ENCODE measurements around the gene GADD45B.
"Not testable (repeated sequence)": the region's sequence is repeated elsewhere in the genome, so short reads cannot be mapped to it uniquely, and the experiment has no call there.

GADD45B gene

DNA sequence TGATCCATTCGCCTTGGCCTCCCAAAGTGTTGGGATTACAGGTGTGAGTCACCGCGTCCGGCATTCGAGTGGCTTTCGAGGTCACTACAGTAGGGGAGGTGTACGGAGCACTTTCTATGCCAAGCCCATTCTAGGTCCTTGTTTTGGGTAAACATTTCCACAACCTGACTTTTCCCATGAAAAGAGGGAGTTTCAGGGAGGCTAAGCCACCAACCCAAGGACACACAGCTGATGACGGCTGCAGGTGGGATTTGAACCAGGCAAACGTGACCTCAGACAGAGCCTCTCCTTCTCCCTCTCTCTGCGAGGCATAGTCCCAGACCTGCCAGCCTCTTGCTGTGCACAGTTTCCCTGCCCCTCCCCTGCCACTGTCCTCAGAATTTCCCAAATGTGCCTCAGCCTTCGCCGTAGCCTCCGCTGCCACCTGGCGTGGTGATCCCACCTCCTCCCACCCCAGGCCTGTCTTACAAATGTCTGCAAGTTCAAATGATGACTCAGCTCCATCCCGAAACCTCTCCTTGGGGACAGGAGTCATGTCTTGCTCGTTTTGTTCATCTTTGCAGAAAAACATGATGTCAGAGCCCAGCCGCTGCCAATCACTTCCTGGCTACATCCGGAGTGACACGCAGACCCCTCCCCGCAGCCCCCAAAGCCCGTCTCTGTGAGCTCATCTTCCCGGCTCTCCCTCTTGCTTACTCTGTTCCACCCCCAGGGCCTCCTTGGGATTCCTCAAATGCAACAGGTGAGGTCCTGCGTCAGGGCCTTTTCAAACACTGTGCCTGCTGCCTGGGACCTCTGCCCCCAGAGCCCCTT, 6.6 kb upstream of the GADD45B start:
- no peak for DNase-seq (ENCODE audit: low read depth in 2 of 2)

DNA sequence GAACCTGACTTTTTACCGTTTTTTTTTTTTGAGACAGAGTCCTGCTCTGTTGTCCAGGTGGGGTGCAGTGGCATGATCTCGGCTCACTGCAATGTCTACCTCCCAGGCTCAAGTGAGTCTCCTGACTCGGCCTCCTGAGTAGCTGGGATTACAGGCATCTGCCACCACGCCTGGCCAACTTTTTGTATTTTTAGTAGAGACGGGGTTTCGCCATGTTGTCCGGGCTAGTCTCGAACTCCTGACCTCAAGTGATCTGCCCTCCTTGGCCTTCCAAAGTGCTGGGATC, 6.1 kb upstream of the GADD45B start:
- not testable (repeated sequence) for DNase-seq (ENCODE audit: low read depth in 2 of 2)

DNA sequence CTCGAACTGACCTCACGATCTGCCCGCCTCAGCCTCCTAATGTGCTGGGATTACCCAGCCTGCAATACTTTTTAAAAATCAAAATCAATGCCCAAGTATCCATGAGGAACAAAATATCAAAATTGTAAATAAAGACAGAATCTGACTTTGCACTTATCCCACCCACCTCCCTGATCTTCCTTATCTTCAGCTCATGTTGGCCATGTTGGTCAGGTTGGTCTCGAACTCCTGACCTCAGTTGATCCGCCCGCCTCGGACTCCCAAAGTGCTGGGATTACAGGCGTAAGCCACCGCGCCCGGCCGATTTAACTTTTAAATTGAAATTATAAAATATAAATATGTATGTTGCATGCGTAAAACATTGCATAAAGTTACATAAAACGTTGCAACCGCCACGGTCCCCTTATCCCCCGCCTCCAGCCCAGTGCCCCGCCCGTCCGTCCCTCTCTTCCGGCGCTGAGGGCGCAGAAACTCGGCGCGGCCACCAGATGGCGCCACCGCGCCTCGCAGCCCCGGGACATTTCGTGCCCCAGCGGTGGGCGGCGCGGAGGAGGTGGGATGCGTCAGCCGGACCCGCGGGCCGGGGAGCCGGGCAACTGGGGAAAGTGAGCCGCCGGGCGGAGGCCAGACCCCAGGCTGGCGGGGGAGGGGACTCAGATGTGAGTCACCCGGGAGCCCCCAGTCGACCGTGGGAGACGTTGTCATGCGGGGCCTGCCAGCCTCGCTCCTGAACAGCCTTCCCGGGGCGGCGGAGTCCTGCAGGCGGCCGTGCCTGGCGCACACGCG, 1.5 kb upstream of the GADD45B start:
- peak; percentile 91 to 93 for DNase-seq (ENCODE audit: low read depth in 2 of 2)

DNA sequence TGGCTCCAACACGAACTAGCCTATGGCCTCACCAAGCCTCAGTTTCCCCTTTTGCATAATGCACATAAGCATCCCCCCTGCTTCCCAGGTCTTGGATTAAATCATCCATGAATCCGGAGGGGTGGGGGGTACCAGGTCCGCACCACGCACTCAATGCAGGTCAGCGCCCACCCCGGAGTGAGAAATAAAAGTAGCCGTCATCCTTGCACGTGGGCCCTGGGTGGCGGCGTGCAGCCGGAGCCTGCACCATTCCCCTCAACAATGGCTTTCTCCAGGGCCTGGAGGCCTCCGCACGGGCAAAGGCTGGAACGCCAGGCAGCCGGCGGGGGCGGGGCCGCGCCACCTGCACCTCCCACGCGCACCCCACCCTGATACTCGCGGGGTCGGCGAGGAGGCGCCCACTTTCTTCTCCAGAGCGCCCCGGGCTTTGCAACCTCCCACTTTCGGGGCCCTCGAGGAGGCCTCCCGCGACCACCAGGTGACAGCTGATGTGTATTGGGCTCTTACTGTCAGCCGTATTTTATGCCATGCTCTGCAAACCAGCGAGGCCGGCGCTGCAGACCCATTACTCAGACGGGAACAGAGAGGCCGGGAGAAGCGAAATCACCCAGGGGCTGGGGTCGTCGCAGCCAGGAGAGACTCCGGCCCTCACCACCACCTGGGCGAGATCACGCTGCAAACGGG, 767 bp upstream of the GADD45B start:
- peak in 1 of 2 donors; percentile 55 for DNase-seq (ENCODE audit: low read depth in 2 of 2)

DNA sequence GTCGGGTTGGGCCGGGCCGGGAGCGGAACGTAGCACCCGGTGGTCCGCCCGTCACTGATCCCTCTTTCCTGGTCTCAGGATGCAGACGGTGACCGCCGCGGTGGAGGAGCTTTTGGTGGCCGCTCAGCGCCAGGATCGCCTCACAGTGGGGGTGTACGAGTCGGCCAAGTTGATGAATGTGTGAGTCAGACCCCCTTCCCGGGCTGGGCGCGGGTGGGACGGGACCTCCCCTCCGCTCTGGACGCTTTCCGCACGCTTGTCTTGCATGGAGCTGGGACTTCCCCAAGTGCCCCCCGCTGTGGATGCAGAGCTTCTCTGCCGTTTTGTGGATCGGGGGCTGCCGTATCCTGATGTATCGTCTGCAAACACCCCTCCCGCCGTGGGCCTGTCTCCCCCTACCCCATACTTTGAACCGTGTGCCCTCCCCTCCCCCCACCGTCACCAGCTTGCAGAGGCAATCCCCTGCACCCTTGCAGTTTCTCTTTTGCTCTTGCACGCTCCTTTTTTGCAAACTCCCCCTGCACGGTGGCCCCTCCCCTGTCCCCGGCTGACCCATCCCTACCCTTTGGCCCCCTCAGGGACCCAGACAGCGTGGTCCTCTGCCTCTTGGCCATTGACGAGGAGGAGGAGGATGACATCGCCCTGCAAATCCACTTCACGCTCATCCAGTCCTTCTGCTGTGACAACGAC, 669 bp downstream of the GADD45B start:
- DNase-seq (ENCODE audit: low read depth in 2 of 2), result peak; percentile 61 to 62

DNA sequence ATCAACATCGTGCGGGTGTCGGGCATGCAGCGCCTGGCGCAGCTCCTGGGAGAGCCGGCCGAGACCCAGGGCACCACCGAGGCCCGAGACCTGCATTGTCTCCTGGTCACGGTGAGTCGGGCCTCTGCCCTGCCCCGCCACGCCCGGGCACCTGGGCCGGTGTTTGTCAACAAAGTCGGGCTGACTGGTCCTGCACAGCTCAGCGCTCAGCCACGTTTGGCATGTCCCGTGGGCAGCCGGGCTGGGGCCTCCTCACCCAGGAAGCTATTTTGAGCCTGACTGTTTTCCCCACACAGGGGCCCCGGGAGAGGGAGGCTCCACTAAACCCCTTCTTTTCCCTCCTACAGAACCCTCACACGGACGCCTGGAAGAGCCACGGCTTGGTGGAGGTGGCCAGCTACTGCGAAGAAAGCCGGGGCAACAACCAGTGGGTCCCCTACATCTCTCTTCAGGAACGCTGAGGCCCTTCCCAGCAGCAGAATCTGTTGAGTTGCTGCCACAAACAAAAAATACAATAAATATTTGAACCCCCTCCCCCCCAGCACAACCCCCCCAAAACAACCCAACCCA, 1.3 kb downstream of the GADD45B start:
- DNase-seq (ENCODE audit: low read depth in 2 of 2), result no peak

DNA sequence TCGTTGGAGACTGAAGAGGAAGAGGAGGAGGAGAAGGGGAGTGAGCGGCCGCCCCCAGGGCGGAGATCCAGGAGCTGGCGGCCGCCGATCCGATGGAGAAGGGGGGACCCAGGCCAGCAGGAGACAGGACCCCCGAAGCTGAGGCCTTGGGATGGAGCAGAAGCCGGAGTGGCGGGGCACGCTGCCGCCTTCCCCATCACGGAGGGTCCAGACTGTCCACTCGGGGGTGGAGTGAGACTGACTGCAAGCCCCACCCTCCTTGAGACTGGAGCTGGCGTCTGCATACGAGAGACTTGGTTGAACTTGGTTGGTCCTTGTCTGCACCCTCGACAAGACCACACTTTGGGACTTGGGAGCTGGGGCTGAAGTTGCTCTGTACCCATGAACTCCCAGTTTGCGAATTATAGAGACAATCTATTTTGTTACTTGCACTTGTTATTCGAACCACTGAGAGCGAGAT, 1.8 kb downstream of the GADD45B start:
- no peak for DNase-seq (ENCODE audit: low read depth in 2 of 2)

DNA sequence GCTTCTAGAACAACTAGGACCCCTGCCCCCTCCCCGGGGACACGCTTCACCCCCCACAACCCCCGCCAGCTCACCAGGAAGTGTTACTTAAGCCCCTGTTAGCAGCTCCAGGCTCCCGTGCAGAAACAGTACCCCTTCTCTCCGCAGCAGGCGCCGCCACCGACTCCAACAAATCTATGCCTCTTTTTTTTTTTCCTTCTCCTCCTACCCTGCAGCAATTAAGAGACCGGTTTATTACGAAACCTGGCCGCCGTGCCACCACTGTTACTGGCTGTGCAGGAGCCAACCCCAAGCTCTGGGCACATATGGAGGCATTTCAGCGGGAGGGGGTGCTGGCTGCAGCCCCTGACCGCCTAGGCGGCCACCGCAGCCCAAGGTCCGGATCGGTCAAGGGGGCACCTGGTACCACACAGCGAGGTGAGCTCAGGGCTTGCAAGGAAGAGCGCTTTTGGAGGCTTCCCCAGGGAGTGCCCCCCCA, 2.4 kb downstream of the GADD45B start:
- DNase-seq (ENCODE audit: low read depth in 2 of 2), result no peak

DNA sequence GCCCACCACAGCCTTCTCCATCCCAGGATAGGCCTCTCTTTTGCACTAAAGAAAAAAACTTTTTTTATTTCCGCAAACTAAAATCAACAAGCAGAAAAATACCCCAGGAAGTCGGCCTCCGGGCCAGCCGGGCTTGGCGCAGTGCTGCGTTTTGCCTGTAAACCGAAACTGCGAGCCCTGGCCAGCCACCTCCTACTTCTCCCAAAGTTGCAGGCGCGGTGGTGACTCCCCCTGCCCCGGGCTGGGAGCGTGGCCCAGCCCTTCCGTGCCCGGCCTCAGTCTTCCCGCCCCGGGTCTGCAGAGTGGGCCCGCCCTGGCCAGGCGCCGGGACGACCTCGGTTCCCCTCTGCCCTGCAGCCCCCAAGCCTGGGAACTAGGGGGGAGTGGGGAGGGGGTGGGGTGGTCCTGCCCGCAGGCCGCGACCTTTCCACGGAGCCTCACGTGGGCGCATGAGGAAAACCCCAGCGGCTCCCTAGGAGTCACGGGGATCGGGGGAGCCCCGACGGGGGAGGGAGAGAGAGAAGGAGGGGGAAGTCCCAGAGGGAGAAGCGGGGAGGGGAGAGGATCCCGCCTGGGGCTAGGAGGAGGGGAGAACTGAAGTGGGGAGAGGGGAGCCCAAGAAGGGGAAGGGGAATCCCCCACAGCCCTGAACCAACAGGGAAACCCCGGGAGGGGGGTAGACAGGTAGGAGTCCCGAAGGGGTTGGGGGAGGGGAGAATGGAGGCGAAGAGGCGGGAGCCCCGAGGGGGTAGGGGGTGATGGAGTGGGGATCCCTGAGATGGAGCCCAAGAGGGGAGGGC, 3.0 kb downstream of the GADD45B start:
- DNase-seq (ENCODE audit: low read depth in 2 of 2), result peak in 1 of 2 donors; percentile 64

DNA sequence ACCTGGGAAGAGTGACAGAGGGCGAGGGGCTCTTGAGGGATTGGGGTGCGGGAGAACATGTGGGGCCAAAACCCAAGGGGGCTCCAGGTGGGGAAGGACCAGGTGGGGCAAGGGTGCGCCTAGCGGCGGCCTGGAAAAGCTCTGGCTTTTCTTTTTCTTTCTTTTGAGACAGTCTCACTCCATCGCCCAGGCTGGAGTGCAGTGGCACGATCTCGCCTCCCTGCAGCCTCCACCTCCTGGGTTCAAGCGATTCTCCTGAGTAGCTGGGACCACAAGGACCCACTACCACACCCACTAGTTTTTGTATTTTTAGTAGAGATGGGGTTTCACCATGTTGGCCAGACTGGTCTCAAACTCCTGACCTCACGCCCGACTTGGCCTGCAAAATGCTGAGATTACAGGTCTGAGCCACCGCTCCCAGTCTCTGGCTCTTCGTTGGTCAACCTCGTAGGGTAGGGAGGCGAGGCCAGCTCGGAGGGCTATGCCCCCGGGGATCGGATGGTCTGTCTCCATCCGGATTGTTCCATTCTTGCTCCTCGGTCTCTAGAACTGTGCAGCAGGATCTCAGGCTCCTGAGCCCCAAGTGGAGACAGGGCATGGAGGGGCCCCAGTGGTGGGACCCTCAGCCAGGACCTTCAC, 3.7 kb downstream of the GADD45B start:
- DNase-seq (ENCODE audit: low read depth in 2 of 2), result no peak

DNA sequence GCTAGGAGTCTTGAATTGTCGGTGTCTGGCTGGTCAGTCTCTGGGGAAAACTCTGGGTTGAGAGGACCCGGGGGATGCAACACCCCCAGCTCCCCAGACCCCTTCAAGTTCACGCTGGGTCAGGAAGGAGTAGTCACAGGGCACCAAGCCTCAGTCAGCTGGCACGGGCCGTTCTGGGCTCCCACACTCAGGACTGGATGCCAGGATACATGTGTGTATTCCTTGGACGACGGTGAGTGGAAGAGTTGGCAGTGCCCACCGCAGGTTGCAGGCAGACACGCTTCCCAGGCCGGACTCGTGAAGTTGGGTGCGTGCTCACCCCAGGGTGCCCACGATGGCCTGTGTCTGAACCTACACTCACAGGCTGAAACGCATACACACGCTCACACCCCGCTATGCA, 5.5 kb downstream of the GADD45B start:
- no peak for DNase-seq (ENCODE audit: low read depth in 2 of 2)

DNA sequence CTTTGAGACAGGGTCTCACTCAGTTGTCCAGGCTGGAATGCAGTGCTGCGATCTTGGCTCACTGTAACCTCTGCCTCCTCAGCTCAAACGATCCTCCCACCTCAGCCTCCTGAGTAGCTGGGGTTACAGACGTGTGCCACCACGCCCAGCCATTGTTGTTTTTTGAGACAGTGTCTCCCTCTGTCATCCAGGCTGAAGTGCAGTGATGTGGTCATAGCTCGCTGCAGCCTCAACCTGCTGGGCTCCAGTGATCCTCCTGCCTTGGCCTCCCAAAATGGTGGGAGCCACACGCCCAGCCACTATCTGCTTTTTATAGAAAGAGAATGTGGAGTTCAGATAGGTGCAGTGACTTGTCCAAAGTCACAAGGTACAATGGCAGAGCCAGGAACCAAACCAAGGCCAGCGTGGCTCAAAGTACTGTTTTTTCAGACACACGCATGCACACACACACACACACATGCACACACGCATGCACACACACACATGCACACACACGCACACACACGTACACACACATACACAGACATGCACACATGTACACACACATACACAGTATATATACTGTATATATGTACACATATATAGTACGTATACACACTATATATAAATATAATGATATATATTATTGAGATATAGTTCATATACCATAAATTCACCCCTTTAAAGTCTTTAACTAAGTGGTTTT, 6.6 kb downstream of the GADD45B start:
- DNase-seq (ENCODE audit: low read depth in 2 of 2), result no peak

DNA sequence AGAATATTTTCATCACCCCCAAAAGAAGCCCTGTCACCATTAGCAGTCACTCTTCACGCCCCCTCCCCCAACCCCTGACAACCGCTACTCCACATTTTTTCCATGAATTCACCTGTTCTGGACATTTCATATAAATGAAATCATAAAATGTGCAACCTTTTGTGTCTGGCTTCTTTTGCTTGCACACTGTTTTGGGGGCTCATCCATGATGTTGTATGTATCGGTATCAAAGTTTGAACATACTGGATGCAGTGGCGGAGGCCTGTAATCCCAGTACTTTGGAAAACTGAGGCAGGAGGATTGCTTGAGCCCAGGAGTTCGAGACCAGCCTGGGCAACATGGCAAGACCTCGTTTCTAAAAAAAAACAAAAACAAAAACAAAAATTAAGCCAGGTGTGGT, 7.2 kb downstream of the GADD45B start:
- DNase-seq (ENCODE audit: low read depth in 2 of 2), result no peak

DNA sequence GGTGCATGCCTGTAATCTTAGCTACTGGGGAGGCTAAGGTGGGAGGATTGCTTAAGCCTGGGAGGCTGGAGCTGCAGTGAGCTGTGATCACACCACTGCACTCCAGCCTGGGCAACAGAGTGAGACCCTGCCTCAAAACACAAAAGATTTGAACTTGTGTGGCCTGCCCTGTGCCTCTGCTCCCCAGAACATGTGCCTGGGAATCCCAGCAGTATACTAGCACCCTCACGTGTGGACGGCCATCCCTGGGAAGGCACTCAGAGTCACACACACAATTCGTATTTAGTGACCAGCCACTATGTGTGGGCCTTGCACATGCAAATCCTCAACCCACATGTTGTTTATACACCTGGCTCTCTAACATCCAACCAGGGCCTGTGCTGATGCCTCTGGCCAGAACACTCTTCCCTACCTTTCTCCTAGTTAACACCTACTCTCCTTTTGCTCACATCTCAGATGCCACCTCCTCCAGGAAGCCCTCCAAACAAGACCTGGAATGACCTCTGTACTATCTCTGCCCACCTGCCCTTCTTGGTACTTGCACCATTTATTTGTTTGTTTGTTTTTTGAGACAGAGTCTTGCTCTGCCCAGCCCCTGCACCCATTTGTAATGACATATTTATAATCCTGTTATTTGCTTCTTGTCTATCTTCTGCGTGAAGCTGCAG, 7.7 kb downstream of the GADD45B start:
- no peak for DNase-seq (ENCODE audit: low read depth in 2 of 2)

DNA sequence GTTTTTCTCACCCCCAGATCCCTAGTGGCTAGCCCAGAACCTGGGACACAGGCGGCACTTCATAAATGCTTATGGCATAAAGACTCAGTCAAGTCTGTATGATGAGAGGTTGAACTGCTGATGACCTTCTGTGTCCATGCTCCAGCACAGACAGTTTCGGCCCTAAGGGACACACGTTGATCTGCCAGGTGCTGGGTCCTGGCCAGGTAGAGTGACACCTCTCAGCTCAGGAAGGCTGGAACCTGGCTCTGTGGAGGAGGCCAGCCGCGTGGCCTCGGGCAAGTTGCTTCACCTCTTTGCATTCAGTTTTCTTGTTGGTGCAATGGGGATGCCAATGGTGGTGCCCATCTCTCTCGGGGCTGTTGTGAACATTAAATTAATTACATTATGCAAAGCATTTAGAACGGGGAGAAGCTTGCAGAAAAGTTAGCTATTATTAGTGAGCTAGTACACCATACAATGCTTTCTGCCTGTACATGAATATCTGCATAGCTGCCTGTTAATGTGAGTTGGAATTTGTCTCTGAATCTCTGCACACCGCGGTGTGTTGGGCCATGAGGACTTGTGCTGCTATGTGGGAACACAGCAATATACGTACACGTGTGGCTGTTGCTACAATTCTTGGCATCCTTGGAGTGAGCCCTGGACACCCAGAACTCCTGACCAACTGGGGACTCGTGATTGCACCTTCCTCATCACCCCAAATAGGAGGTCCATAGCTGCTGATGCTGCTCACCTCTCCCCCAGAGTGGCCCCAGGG, 8.4 kb downstream of the GADD45B start:
- DNase-seq (ENCODE audit: low read depth in 2 of 2), result no peak

DNA sequence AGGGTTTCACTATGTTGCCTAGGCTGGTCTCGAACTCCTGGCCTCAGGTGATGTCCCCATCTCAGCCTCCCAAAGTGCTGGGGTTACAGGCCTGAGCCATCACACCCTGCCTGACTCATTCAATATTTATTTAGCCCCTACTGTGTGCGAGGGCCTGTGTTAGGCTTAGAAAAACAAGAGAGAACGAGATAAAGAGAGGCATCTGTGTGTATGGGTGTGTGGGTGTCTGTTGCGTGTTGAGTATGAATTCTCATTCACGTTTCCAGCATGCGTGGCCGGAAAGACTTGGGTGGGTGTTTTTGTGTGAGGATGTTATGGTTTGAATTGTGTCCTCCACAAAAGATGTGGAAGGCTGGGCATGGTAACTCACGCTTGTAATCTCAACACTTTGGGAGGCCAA, 9.5 kb downstream of the GADD45B start:
- DNase-seq (ENCODE audit: low read depth in 2 of 2), result no peak

DNA sequence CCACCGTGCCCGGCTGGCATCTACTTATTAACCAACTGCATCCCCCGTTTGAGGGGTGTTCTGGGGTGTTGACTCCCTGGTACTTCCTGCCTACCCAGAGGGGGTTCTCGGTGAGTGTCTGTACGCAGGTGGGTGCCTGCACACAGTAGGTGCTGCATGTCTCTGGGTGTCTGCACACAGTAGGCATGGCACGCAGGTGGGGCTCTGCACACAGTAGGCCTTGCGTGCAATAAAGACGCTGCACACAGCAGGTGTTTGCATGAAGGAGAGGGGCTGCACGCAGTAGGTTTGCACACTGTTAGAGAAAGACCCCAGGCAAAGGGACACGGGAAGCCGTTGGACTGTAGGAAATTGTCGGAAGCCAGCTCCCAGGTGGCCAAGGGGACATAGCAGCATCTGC, 11.2 kb downstream of the GADD45B start:
- no peak for DNase-seq (ENCODE audit: low read depth in 2 of 2)

DNA sequence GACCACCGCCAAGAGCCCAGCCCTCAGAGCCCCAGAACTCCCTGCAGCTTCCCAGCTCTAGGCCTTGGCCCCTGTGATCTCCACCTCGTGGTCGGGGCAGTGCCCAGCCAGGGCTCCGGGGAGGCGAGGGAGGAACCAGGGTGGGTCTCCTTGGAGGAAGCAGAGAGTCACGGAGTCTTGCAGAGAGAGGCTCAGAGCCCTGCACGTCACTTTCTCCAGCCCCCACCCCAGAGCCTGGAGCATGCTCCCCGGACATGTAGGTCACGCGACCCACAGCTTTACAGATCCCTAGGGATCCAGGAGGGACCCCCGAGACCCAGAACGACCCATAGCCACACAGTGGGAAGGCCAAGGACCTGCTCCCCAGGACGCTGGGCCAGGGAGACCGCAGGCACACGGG, 11.9 kb downstream of the GADD45B start:
- no peak for DNase-seq (ENCODE audit: low read depth in 2 of 2)

All from stimulated activated CD8-positive, alpha-beta memory T cell treated with anti-CD3 and anti-CD28 coated beads, Interleukin-15, amount 100 ng/mL, for 4 hours (primary cell).